Cortex of kidney (tissue), 1 donor: ENCODE results near the gene MTERF4.

Source experiments
- DNase-seq: peaks from one replicate; lab custom pipeline; 2025; lab: John Stamatoyannopoulos, UW

Gene MTERF4

DNA sequence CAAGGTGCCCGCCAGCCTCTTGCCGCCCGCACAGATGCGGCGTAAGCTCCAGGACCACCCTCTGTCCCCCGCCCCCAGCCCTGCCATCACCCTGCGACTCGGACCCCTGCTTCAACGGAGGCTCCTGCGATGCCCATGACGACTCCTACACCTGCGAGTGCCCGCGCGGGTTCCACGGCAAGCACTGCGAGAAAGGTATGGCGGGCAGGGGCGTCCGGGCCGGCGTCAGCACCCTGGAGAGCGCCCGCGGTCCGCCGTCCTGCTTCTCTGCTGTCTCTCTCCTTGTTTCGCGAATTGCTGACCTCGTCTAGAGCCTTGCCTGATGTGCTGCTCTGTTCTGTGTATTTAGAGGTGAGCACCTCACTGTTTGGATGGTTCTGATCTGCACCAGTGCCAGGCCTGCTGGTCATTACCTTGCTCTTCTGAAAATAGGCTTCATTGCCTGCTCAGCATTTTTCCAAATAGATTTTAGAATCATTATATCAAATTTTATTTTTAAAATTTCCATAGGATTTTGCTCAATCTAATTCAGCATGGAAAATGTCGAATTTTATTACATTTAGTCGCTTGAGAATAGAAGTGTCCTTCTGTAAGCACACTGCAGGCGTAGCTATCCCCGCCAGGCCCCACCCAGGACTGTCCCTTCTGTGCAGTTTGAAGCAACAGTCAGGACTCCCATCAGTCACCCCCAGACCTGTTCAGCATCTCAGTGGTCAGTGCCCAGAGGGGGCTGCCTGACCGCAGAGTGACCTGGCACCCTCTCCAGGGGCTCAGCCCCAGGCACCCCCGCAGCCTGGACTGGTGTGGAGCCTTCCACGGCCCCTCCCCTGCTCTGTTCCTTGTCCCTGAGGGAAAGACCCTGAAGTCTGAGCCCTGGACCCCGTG is 52.1 kb downstream of the MTERF4 start:
- no peak for DNase-seq

DNA sequence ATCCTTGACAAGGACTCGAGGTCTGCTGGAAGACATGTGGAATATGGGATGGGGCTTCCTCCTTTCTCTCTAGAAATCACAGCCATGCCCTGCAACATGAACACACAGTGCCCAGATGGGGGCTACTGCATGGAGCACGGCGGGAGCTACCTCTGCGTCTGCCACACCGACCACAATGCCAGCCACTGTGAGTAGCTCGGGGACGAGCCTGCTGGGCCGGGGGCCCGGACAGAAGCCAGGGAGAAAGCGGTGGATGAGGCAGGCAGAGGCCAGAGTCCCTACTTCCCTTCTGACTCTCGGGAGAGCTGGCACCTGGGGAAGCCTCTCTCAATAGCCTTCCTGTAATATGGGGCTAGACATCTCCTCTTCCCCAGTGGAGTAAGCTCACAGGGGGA is 53.1 kb downstream of the MTERF4 start:
- DNase-seq = no peak

DNA sequence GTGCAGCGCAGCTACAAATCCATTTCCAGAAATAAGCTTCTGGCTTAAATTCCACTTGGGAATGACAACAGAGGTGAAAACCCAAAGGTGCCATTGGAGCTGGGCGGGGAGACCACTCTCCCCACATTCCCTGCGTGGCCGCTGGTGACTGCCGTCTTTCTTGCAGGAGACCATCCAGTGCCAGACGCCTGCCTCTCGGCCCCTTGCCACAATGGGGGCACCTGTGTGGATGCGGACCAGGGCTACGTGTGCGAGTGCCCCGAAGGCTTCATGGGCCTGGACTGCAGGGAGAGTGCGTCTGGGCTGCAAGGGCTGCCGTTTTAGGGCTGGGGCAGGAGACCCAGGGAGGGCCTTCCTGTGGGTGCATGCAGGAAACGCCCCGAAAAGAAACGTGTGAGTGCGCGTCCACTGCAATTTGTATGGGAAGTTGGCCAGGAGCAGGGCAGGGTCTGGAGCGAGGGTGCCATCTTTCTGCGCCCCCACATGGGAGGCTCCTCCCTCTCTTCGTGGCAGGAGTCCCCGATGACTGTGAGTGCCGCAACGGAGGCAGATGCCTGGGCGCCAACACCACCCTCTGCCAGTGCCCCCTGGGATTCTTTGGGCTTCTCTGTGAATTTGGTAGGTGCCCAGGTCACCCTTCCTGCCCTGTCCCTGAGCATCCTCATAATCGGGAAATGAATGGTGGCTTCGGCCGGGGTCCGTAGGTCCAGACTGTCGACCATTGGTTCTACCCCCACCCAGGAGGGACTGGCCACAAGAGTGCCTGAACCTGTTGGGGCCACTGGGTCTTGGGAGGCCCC is 53.7 kb downstream of the MTERF4 start:
- no peak for DNase-seq

DNA sequence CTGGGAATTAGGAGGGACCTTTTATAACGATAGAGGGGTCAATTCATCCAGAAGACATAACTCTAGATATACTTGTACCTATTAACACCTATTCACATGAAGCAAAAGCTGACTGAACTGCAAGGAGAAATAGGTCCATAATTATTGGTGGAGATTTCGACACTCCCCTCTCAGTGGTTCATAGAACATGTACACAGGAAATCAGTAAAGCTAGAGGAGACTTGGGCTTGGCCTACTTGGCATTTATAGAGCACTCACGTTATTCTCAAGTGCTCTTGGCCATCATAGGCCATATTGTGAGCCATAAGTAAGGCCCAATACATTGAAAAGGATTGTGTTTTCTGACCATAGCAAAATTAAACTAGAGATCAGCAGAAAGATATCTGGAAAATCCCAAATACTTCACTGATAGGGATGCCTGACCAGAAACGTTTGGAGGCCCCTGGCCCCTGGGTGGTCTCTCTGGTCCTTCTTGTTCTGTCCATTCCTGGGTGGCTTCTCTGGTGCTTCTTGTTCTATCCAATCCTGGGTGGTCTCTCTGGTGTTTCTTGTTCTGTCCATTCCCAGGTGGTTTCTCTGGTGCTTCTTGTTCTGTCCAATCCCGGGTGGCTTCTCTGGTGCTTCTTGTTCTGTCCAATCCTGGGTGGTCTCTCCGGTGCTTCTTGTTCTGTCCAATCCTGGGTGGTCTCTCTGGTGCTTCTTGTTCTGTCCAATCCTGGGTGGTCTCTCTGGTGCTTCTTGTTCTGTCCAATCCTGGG is 54.7 kb downstream of the MTERF4 start:
- DNase-seq = no peak
